Measurements from ENCODE around the gene CDKN2D. TPM values are rescaled to one million over a fixed set of nuclear protein-coding genes. Genes with fewer than 3 reads are reported as not detected.
A peak's percentile ranks its signal among the peaks of the same experiment; 100 is the strongest.

Gene CDKN2D
- total RNA-seq, 1 donor from 2014 or later: 6.6 TPM

- no peak for FAIRE-seq
- no peaks in the 10 kb centered on the region for H3K36me3 ChIP-seq (ENCODE audit: control insufficient read depth, insufficient read depth, low read length)
- no peak for DNase-seq (ENCODE audit: low read depth)
- TF ChIP-seq CTCF (IDR thresholded peaks at IDR 0.05; ENCODE audit: insufficient read depth, low read length, severe bottlenecking): no peak
- H3K27me3 ChIP-seq (ENCODE audit: control insufficient read depth, insufficient read depth, low read length): no peaks in the 10 kb centered on the region
- H3K4me3 ChIP-seq (ENCODE audit: low read depth, low read length): no peak overlapping the region
Observed at GRCh38 chr19:10604460-10604980, 35.7 kb upstream of the CDKN2D start.

DNA sequence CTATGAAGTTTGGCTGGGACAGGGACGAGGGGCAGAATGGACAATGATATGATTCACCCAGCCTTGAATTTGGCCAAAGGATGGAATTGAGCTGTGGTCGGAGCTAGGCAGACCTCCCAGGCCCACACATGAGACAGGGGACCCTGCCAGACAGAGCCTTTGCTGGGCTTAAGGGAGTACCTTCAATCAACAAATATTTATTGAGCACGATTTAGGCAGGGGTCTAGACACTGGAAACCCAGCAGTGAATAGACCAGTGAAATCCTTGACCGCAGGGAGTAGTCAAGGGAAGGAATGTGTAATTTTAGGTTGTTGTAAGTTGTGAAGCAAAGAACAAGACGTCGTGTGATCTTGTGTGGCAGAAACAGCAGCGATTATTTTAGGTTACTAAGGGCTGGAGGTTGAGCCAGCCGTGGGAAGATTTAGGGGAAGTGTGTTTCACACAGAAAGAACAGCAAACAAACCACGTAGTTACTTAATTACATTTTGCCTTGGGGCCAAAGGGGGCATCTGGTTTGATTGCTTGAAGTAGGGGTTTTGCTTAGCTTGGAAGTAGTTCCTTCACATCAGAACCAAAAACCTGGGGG is 35.2 kb upstream of the CDKN2D start:
- TF ChIP-seq CTCF (IDR thresholded peaks at IDR 0.05; ENCODE audit: insufficient read depth, low read length, severe bottlenecking): no peak
- Histone ChIP-seq H3K27me3 (ENCODE audit: control insufficient read depth, insufficient read depth, low read length) (no peaks in the 10 kb centered on the region), H3K36me3 (ENCODE audit: control insufficient read depth, insufficient read depth, low read length) (no peaks in the 10 kb centered on the region), H3K4me3 (ENCODE audit: low read depth, low read length) (no peak overlapping the region)
- DNase-seq (ENCODE audit: low read depth) (no peak), FAIRE-seq (no peak)

DNA sequence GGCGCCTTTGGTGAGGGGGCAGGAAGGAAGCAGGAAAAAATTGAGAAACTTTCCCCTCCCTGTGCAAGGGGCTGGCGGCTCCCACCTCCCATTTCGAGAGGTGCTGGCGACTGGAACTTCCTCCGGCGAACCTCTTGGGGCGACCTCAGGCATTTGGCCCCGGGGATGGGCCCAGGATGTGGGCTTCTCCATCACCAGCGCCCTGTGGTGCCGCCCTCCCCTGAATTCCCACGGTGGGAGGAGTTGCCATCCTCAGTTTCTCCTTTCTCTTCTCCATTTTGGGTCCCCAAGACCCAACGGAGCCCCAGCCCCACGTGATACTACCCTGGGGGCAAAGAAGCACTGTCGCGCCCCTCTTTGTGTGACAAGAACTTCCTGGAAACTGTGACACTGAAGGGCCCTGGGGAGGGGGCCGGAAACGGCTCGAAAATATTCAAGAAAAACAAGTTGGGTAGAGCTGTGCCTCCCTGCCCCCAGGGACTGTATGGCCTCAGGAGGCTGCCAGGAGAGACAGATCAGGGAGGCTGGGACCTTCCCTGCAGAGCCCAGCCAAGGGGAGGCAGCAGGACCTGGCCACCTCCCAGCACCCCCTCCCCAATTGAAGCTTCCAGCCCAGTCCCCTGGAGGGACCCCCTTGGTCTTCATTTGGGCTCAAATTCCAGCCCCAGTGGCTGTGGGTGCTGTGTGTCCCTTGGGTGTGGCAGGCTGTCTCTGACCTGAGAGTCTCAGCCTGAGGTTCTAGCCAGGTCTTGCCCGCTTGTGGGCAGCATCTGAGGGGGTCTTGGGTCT is 34.5 kb upstream of the CDKN2D start:
- FAIRE-seq: no peak
- no peaks in the 10 kb centered on the region for H3K36me3 ChIP-seq (ENCODE audit: control insufficient read depth, insufficient read depth, low read length)
- H3K4me3 ChIP-seq (ENCODE audit: low read depth, low read length): no peak overlapping the region
- no peak for DNase-seq (ENCODE audit: low read depth)
- no peak for TF ChIP-seq CTCF (IDR thresholded peaks at IDR 0.05; ENCODE audit: insufficient read depth, low read length, severe bottlenecking)
- H3K27me3 ChIP-seq (ENCODE audit: control insufficient read depth, insufficient read depth, low read length): no peaks in the 10 kb centered on the region

DNA sequence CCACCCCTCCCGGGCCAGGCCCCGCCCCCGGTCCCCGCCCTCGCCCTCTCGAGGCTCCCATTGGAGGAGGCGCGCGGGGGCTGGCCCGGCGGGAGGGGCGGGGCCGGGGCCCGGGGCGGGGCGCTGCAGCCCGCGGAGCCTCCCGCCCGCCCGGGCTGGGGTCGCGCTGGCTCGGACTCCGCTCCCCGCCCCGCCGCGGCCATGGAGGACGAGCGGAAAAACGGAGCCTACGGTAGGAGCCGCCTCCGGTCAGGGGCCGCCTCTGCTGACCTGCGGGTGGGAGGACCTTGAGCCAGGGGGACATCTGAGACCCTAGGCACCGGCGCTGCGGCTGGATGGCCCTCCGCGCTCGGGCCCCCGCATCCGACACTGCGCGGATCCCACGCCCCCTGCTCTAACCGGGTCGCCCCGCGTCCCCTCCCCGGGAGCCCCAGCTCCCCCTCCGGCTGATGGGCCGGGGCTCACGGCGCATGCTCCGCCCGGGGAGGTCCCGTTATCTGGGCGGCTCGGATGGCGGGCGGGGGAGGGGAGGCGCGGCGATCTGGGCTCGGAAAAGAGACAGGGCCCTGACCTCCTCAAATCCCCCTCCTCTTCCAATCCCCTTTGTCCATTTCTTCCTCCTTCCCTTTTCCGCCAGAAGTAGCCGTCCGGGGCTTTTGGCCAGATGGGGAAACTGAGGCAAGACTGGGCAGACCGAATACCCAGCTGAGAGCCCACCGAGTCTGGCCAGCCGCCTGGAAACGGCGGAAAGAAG is 33.7 kb upstream of the CDKN2D start:
- no peak for TF ChIP-seq CTCF (IDR thresholded peaks at IDR 0.05; ENCODE audit: insufficient read depth, low read length, severe bottlenecking)
- Histone ChIP-seq H3K4me3 (ENCODE audit: low read depth, low read length) (peak overlapping the region; percentile 71), H3K27me3 (ENCODE audit: control insufficient read depth, insufficient read depth, low read length) (no peaks in the 10 kb centered on the region), H3K36me3 (ENCODE audit: control insufficient read depth, insufficient read depth, low read length) (no peaks in the 10 kb centered on the region)
- FAIRE-seq: no peak
- DNase-seq (ENCODE audit: low read depth): no peak

- Histone ChIP-seq H3K36me3 (ENCODE audit: control insufficient read depth, insufficient read depth, low read length) (no peaks in the 10 kb centered on the region), H3K27me3 (ENCODE audit: control insufficient read depth, insufficient read depth, low read length) (no peaks in the 10 kb centered on the region), H3K4me3 (ENCODE audit: low read depth, low read length) (no peak overlapping the region)
- FAIRE-seq (no peak), DNase-seq (ENCODE audit: low read depth) (peak; percentile 39)
- TF ChIP-seq CTCF (IDR thresholded peaks at IDR 0.05; ENCODE audit: insufficient read depth, low read length, severe bottlenecking): no peak
Observed at GRCh38 chr19:10601999-10602329, 33.2 kb upstream of the CDKN2D start.

Measured in bronchial epithelial cell (primary cell).